ENCODE results near the gene MRGPRX2. TPM values are rescaled to one million over a fixed set of nuclear protein-coding genes. Genes with fewer than 3 reads are reported as not detected.

MRGPRX2 gene
- total and polyA plus RNA-seq, 4 experiments from 2014 or later = not detected

- H3K4me1 ChIP-seq (ENCODE audit: insufficient read depth, low read length) = no peaks in the 10 kb centered on the region
- POLR2A ChIA-PET (ENCODE audit: partially characterized antibody) = no interaction called here
- no peaks in the 10 kb centered on the region for H3K36me3 ChIP-seq (ENCODE audit: insufficient read depth, low read length)
- DNase-seq = peak; percentile 34 to 54 (median 40)
- Mint-ChIP-seq H3K27ac (no peak overlapping the region), H3K4me3 (no peak overlapping the region), H3K9me3 (no peaks in the 10 kb centered on the region), H3K36me3 (no peaks in the 10 kb centered on the region), H3K4me1 (peaks cover 0 to under 1% (median 0%) of the 10 kb centered on the region in 4 donors), H3K27me3 (peaks cover 5 to 8% of the 10 kb centered on the region in 2 donors)
- intact Hi-C loops (cut with micrococcal nuclease) = loop anchor here (1.0 to 10.0 kb wide), 2 partner anchors 40 to 828 kb away; partner anchors contain the start of gene ZDHHC13
- no peak overlapping the region for H3K27ac ChIP-seq (ENCODE audit: low read depth, low read length)
- no peaks in the 10 kb centered on the region for H3K27me3 ChIP-seq (ENCODE audit: insufficient read depth, low read length)
- CTCF ChIA-PET (ENCODE audit: partially characterized antibody) = interaction anchor here (0.6 to 5.1 kb wide), 22 partner anchors 9 to 486 kb away, joined by 3 to 41 read pairs (median 4); partner anchors contain the start of gene MRGPRX2
- no peaks in the 10 kb centered on the region for H3K9me3 ChIP-seq (ENCODE audit: control insufficient read depth in 1 of 2, low read length in 2 of 2)
- no peak overlapping the region for H3K4me3 ChIP-seq (ENCODE audit: low read length in 2 of 2)
These were observed 16.4 kb upstream of the MRGPRX2 start for GRCh38 chr11:19076744-19077589.

GRCh38 chr11:19075636-19076035 is 15.1 kb upstream of the MRGPRX2 start:
- Mint-ChIP-seq H3K4me1 (peaks cover 4 to 7% (median 5%) of the 10 kb centered on the region in 4 donors), H3K36me3 (no peaks in the 10 kb centered on the region), H3K27me3 (peaks cover 5 to 10% of the 10 kb centered on the region in 2 donors), H3K9me3 (no peaks in the 10 kb centered on the region), H3K4me3 (no peak overlapping the region), H3K27ac (no peak overlapping the region)
- H3K4me1 ChIP-seq (ENCODE audit: insufficient read depth, low read length) = no peaks in the 10 kb centered on the region
- no peaks in the 10 kb centered on the region for H3K9me3 ChIP-seq (ENCODE audit: control insufficient read depth in 1 of 2, low read length in 2 of 2)
- H3K36me3 ChIP-seq (ENCODE audit: insufficient read depth, low read length) = no peaks in the 10 kb centered on the region
- DNase-seq = no peak
- intact Hi-C loops (cut with micrococcal nuclease) = loop anchor here (10.0 kb wide), 1 partner anchor 829 kb away; no protein-coding TSS in a partner anchor
- ChIA-PET CTCF (ENCODE audit: partially characterized antibody) (interaction anchor here (0.9 to 5.1 kb wide), 14 partner anchors 9 to 487 kb away, joined by 3 to 41 read pairs (median 5); partner anchors contain the start of gene MRGPRX2), POLR2A (ENCODE audit: partially characterized antibody) (interaction anchor here (1.0 kb wide), 1 partner anchor 41 kb away, joined by 3 read pairs; the partner anchor contains the start of gene ZDHHC13)
- no peaks in the 10 kb centered on the region for H3K27me3 ChIP-seq (ENCODE audit: insufficient read depth, low read length)
- no peak overlapping the region for H3K27ac ChIP-seq (ENCODE audit: low read depth, low read length)
- no peak overlapping the region for H3K4me3 ChIP-seq (ENCODE audit: low read length in 2 of 2)

GRCh38 chr11:19073454-19074415 is 13.2 kb upstream of the MRGPRX2 start:
- DNase-seq = no peak
- CTCF ChIA-PET (ENCODE audit: partially characterized antibody) = interaction anchor here (0.7 to 5.5 kb wide), 10 partner anchors 9 to 480 kb away, joined by 3 to 50 read pairs (median 5); partner anchors contain the start of gene MRGPRX2
- H3K4me1 Mint-ChIP-seq = peaks cover 4 to 7% (median 5%) of the 10 kb centered on the region in 4 donors
- H3K4me1 ChIP-seq (ENCODE audit: insufficient read depth, low read length) = no peaks in the 10 kb centered on the region
- H3K36me3 Mint-ChIP-seq = no peaks in the 10 kb centered on the region
- POLR2A ChIA-PET (ENCODE audit: partially characterized antibody) = no interaction called here
- H3K27me3 Mint-ChIP-seq = peaks cover 5 to 9% of the 10 kb centered on the region in 2 donors
- H3K36me3 ChIP-seq (ENCODE audit: insufficient read depth, low read length) = no peaks in the 10 kb centered on the region
- H3K9me3 ChIP-seq (ENCODE audit: control insufficient read depth in 1 of 2, low read length in 2 of 2) = no peaks in the 10 kb centered on the region
- H3K27ac Mint-ChIP-seq = no peak overlapping the region
- H3K9me3 Mint-ChIP-seq = peaks cover 0 to 15% (median 12%) of the 10 kb centered on the region in 8 donors
- no peaks in the 10 kb centered on the region for H3K27me3 ChIP-seq (ENCODE audit: insufficient read depth, low read length)
- intact Hi-C loops (cut with micrococcal nuclease) = loop anchor here (10.0 kb wide), 1 partner anchor 831 kb away; no protein-coding TSS in a partner anchor
- H3K27ac ChIP-seq (ENCODE audit: low read depth, low read length) = no peak overlapping the region
- H3K4me3 Mint-ChIP-seq = no peak overlapping the region
- no peak overlapping the region for H3K4me3 ChIP-seq (ENCODE audit: low read length in 2 of 2)

GRCh38 chr11:19072464-19072863 is 11.9 kb upstream of the MRGPRX2 start:
- POLR2A ChIA-PET (ENCODE audit: partially characterized antibody) = no interaction called here
- H3K36me3 ChIP-seq (ENCODE audit: insufficient read depth, low read length) = no peaks in the 10 kb centered on the region
- Mint-ChIP-seq H3K4me1 (peaks cover 4 to 7% (median 5%) of the 10 kb centered on the region in 4 donors), H3K27ac (no peak overlapping the region), H3K4me3 (no peak overlapping the region), H3K27me3 (peaks cover 9 to 10% of the 10 kb centered on the region in 2 donors), H3K36me3 (no peaks in the 10 kb centered on the region), H3K9me3 (peaks cover 0 to 22% (median 17%) of the 10 kb centered on the region in 8 donors)
- H3K4me3 ChIP-seq (ENCODE audit: low read length in 2 of 2) = no peak overlapping the region
- intact Hi-C loops (cut with micrococcal nuclease) = loop anchor here (10.0 kb wide), 1 partner anchor 832 kb away; no protein-coding TSS in a partner anchor
- no peak overlapping the region for H3K27ac ChIP-seq (ENCODE audit: low read depth, low read length)
- no peaks in the 10 kb centered on the region for H3K9me3 ChIP-seq (ENCODE audit: control insufficient read depth in 1 of 2, low read length in 2 of 2)
- no peaks in the 10 kb centered on the region for H3K27me3 ChIP-seq (ENCODE audit: insufficient read depth, low read length)
- no peak for DNase-seq
- H3K4me1 ChIP-seq (ENCODE audit: insufficient read depth, low read length) = no peaks in the 10 kb centered on the region
- CTCF ChIA-PET (ENCODE audit: partially characterized antibody) = interaction anchor here (0.7 to 5.5 kb wide), 7 partner anchors 8 to 187 kb away, joined by 3 to 50 read pairs (median 12); partner anchors contain the start of gene MRGPRX2

GRCh38 chr11:19071255-19071654 is 10.7 kb upstream of the MRGPRX2 start:
- Histone ChIP-seq H3K36me3 (ENCODE audit: insufficient read depth, low read length) (no peaks in the 10 kb centered on the region), H3K4me1 (ENCODE audit: insufficient read depth, low read length) (no peaks in the 10 kb centered on the region), H3K27me3 (ENCODE audit: insufficient read depth, low read length) (no peaks in the 10 kb centered on the region), H3K4me3 (ENCODE audit: low read length in 2 of 2) (no peak overlapping the region), H3K27ac (ENCODE audit: low read depth, low read length) (no peak overlapping the region), H3K9me3 (ENCODE audit: control insufficient read depth in 1 of 2, low read length in 2 of 2) (no peaks in the 10 kb centered on the region)
- Mint-ChIP-seq H3K4me3 (peak overlapping the region; percentile 4 to 78 (median 60)), H3K36me3 (no peaks in the 10 kb centered on the region), H3K27me3 (peaks cover 8 to 12% of the 10 kb centered on the region in 2 donors), H3K9me3 (peaks cover 0 to 22% (median 17%) of the 10 kb centered on the region in 8 donors), H3K4me1 (peaks cover 4 to 7% (median 5%) of the 10 kb centered on the region in 4 donors), H3K27ac (peak overlapping the region in 3 of 7 donors; percentile 27 to 65 (median 29))
- peak in 4 of 5 donors; percentile 46 to 54 (median 49) for DNase-seq
- ChIA-PET POLR2A (ENCODE audit: partially characterized antibody) (no interaction called here), CTCF (ENCODE audit: partially characterized antibody) (interaction anchor here (0.6 to 5.5 kb wide), 17 partner anchors 10 to 489 kb away, joined by 3 to 50 read pairs (median 4); partner anchors contain the start of gene MRGPRX2)
- intact Hi-C loops (cut with micrococcal nuclease) = loop anchor here (1.0 to 10.0 kb wide), 2 partner anchors 482 to 834 kb away; no protein-coding TSS in a partner anchor

- Mint-ChIP-seq H3K4me1 (peaks cover 15 to 29% (median 21%) of the 10 kb centered on the region in 4 donors), H3K36me3 (no peaks in the 10 kb centered on the region), H3K9me3 (peaks cover 0 to 2% (median 0%) of the 10 kb centered on the region in 8 donors), H3K27me3 (no peaks in the 10 kb centered on the region), H3K27ac (peak overlapping the region in 3 of 7 donors; percentile 7 to 27 (median 25)), H3K4me3 (no peak overlapping the region)
- ChIA-PET POLR2A (ENCODE audit: partially characterized antibody) (no interaction called here), CTCF (ENCODE audit: partially characterized antibody) (interaction anchor here (1.7 to 7.1 kb wide), 3 partner anchors 12 to 23 kb away, joined by 4 to 50 read pairs (median 41); no protein-coding TSS in a partner anchor)
- no peak for DNase-seq
- H3K27ac ChIP-seq (ENCODE audit: low read depth, low read length) = no peak overlapping the region
- no peaks in the 10 kb centered on the region for H3K9me3 ChIP-seq (ENCODE audit: control insufficient read depth in 1 of 2, low read length in 2 of 2)
- intact Hi-C loops (cut with micrococcal nuclease) = no loop called here
- no peak overlapping the region for H3K4me3 ChIP-seq (ENCODE audit: low read length in 2 of 2)
- H3K36me3 ChIP-seq (ENCODE audit: insufficient read depth, low read length) = no peaks in the 10 kb centered on the region
- H3K27me3 ChIP-seq (ENCODE audit: insufficient read depth, low read length) = no peaks in the 10 kb centered on the region
- peaks cover 20% of the 10 kb centered on the region for H3K4me1 ChIP-seq (ENCODE audit: insufficient read depth, low read length)
These were observed 684 bp downstream of the MRGPRX2 start for GRCh38 chr11:19059833-19060232.

Measured in CD4-positive, alpha-beta memory T cell (primary cell).